Measurements from ENCODE around the gene UXS1.

DNA sequence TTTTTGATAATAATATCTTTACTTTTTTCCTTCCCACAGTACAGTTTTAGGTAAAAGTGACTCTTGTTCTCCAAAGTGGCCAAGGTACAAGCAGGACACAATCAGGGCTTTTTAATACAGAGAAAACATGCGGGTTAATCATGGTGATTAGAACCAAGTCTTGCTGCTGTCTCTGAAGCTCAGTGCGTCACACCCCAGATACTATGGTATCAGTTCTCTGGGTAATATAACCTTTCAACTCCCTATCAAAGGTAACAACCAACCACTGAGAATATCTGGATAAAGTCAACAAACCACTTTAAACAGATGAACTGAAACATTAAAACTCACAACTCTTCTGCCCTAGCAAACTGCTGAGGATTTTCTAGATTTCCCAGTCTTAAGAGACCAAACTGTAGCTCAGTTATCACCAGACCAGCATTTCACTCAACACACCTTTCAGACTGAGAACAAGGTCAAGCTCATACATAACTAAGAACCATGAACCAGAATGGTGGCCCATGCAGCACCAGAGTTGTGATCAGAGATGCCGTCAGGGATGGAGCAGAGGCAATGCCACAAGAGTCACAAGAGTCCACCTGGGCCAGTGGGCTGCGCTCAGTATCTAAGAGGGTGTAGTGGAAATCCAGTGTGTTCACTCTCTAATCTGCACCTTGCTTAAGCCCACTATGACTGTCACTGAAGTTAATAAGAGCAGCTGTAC lies 103.0 kb downstream of the UXS1 start:
- no peak for TF ChIP-seq CTCF (IDR thresholded peaks at IDR 0.05)
- no peak for TF ChIP-seq EZH2 (IDR thresholded peaks at IDR 0.05)

All from neural progenitor cell (in vitro differentiated cells).